Measurements from ENCODE around the gene CCSER2.

CCSER2 gene

DNA sequence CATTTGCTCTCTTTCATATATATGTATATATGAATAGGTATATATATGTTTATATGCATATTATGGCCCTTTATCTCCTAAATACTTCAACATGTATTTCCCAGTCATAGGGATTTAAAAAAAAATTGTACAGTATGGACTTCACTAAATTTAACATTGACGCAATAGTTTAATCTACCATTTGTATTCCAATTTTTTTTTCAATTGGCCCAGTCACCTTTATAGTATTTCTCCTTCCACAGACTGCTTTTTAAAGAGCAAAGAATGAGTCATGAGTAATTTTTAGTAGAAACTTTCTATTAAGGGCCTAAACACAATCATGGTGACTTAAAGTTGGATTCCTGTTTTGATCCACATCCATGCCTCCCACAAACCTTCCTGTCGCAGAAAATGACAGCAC lies 20.5 kb downstream of the CCSER2 start:
- DNase-seq, result no peak

DNA sequence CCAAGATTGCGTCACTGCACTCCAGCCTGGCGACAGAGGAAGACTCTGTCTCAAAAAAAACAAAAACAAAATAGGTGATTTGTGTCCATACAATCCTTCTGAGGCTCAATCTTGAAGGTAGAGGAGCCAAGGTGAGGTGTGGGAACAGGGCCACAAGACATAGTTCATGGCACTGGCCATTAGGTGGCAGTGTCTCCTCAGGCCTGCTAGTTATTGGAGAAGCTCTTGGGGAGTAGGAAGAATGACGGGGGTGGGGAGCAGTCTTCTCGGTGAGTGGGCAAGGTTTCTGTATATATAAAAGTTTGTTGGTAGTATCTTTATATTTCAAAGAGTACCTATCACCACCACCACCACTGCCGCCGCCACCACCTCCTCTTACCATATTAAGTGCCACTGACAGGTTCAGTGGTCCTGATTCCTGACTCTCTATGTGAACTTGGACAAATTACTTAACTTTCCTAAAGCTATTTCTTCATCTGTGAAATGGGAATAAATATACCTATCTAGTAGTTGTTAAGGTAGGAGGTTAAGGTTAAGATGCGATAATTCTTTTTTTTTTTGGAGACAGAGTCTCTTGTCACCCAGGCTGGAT lies 24.0 kb downstream of the CCSER2 start:
- DNase-seq, result peak; percentile 60 to 76 (median 70)

DNA sequence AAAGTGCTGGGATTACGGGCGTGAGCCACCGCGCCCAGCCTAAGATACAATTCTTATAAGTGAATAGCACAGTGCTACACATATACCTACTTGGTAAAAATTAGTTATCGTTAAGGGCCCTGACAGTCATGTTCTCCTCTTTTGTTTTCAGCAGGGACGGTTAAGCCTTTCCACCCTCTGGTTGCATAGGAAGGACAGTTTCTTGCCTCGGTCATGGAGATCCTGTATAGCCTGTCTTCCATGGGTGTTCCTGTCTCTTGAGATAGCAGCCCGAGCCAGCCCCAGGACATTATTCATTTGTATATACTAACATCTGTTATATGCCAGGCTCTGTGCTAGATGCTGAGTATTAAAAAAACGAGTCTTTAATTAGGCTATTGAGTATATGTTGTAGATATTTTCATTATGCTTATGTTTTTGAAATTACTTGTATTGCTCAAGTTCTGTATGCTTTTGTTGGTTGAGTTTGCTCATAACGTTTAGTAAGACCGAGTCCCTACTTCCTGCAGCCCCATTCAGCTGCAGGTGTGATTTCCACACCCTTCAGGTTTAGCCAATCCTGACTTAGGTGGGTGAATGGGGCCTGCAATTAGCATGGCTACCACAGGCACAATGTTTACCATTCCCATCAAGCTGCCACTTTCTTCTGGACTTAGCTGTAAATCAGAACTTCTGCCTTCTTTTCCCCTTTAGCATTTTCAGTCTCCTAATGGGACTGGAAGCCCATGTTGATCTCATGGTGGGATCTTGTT lies 24.8 kb downstream of the CCSER2 start:
- no peak for DNase-seq

DNA sequence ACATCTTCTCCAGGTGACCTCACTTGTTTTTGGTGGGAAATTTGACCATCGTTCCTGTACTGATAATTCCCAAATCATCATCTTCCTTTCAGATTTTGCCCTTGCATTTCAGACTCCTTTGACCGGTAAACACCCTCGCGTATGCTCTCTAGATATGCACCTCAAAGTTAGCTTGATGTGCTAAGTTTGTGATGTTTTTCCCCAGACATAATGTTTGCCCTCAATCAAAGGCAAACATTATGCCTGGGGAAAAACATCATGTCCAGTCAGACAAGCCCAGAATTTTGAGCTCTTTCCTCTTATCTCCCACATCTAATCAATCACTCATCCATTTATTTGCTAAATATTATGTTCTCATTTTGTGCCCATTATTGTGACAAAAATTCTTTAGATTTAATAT lies 26.2 kb downstream of the CCSER2 start:
- no peak for DNase-seq

DNA sequence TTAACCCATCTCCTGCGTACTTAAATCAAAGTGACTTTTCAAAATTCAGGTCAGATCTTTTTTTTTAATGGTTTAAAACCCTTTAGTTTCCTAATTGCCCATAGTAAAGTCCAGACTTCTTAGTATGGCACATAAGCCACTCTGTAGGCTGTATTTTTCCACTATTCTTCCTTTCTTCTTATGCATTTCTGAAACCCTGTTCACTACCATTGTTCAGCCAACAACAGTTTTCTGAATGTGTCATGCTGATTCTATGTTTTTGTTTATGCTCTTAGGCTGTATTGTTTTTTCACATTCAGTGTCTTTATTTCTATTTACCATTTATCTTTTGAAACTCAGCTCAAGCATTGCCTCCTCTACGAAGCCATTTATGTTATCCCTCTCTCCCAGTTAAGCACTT lies 26.7 kb downstream of the CCSER2 start:
- DNase-seq, result no peak

DNA sequence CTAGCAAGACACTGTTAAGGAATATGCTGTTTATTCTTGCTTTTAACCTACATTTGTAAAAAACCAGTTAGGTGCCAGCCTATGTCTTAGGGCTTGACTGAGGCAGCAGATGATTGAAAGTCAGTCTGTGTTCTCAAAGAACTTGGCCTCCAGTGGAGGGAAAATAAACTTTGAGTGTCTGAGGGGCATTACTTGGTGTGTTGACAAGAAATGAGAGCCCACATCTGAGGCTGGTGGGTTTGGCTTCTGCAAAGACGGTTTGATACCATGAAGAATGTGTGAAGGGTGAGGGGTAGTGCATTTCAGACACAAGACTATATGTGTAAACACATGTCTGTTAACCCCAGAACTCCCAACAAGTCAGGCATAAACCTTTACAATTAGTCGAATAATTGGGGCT lies 28.5 kb downstream of the CCSER2 start:
- DNase-seq, result no peak

DNA sequence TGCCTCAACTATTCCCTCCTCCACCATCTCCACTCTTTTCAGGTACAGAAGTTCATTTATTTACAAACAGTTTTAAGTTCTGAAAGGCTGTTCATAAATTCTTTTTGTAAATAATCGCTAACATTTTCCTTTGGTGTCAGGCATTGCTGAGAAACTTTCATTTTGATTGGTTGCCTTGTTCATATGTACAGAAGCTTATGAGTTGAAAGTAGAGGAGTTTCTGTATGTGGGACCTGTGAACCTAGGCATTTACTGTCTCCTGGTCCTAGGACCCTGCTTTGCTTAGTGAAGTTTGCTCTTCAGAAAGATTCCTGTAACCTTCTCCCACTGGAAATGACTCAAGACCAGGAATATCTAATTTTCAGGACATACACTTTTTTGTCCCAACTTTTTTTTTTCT lies 30.4 kb downstream of the CCSER2 start:
- no peak for DNase-seq

DNA sequence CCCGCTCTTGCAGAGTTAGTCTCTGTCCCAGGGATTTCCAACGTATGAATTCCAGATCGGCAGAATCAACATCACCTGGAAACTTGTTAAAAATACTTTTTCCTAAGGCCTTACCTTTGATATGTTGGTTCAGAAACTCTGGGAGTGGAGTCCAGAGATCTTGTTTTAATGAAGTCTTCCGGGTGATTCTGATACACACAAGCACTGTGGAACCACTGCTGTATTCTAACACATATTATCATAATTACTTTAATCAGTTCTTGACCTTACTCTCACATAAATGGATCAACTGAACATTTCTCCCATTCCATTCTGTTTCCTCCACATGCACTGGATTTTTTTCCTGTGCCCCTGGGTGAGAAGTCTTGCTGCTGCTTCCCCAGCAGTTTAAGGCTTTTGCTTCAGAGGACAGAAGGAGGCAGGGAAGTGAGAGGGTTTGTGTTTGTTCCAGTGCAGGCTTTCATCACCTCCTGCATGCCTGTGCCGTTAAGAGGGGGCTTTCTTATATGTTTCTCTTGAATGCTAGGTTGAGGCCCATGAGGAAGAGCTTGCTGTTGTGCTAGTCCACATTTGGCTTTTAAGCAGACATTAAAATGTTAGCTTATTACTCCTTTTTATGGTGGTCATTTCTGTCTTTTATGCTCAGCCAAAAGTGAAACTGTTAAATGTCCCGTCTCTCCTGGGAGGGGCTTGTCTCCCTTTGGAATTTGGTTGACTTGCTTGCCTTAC lies 32.4 kb downstream of the CCSER2 start:
- no peak for DNase-seq

DNA sequence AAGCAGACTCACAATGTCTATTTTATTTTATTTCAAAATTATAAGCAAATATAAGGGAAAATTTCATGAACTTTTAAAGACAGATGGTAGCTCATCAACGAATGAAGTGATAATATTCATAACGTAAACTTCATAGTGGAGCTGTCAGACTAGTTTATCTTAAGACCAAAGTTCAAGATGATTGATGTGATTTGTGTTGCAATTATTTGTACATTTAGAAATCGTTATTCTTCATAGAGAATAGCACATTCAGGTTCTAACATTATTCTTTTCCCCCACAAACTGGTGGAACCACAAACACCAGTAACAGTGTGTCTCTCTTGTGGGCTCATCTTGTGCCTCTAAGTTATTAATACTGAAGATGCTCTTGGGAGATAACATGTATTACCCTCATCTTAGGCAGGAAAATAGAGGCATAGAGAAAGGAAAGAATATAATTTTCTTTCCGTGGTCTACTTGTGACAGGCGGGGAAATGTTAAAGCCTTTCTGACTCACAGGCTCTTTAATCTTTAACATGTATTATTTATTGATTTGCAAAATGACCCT lies 37.0 kb downstream of the CCSER2 start:
- DNase-seq, result no peak

DNA sequence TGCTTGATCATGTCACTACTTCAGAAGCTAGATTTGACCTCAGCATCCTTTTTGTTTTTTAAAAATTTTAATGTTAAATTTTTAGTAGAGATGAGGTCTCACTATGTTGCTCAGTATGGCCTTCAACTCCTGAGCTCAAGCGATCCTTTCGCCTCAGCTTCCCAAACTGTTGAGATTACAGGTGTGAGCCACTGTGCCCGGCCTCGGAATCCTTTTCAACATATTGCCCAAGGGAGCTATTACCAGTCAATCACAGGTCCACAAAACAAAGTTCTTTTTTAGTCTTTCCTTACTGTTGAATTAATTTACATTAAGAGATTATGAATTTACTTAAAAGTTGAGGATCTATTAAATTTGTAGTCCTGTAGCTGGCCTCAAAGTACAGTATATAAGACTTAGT lies 37.7 kb downstream of the CCSER2 start:
- DNase-seq, result no peak

DNA sequence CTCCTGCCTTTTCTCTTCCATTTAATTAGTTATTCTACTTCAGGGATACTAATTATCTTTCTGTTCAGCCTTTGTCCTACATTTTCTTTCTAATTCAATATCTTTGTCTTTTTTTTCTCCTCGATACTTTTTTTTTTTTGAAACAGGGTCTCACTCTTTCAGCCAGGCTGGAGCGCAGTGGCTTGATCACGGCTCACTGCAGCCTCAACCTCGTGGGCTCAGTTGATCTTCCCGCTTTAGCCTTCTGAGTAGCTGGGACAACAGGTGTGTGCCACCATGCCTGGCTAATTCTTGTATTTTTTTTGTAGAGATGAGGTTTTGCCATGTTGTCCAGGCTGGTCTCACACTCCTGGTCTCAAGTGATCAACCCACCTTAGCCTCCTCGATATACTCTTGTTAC lies 38.9 kb downstream of the CCSER2 start:
- no peak for DNase-seq

DNA sequence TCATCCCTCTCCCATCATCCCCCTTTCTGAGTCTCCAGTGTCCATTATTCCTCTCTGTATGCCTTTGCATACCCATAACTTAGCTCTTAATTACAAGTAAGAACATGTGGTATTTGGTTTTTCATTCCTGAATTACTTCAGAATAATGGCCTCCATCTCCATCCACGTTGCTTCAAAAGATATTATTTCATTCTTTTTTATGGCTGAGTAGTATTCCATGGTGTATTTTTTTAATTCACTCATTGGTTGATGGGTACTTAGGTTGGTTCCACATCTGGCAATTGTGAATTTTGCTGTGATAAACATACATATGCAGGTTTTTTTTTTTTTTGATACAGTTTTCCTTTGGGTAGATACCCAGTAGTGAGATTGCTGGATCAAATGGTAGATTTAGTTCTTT lies 40.4 kb downstream of the CCSER2 start:
- no peak for DNase-seq

DNA sequence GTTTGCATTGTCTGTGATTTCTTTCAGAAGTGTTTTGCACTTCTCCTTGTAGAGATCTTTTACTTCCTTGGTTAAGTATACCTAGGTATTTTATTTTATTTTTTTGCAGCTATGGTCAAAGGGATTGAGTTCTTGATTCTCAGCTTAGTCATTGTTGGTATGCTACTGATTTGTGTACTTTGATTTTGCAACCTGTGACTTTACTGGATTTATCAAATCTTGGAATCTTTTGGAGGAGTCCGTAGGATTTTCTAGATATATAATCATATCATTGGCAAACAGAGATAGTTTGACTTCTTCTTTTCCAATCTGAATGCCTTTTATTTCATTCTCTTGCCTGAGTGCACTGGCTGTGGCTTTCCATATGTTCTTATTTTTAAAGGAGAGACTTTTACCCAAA lies 41.9 kb downstream of the CCSER2 start:
- DNase-seq, result no peak

DNA sequence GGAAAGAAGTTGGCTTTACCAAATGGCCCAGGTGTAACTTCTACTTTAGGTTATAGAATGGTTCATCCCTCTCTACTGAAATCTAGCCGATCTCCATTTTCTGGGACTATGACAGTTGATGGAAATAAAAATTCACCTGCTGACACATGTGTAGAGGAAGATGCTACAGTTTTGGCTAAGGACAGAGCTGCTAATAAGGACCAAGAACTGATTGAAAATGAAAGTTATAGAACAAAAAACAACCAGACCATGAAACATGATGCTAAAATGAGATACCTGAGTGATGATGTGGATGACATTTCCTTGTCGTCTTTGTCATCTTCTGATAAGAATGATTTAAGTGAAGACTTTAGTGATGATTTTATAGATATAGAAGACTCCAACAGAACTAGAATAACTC lies 43.6 kb downstream of the CCSER2 start:
- no peak for DNase-seq

DNA sequence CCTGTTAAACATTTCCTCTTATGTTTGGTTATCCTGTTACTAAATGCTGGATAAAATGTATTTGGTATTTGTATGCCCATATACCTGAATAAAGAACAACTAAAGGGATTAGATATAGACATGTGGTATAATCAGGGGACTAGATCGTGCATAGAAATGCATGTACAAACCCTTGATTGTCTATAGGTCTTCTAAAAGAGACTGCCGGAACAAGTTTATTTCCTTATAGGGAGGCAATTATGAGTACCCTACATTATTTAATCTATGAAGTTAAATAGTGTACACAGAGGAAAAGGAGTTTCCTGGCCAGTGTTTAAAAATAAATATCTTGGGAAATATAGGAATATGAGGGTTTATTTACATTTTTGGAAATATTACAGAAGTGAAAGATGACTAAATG lies 44.6 kb downstream of the CCSER2 start:
- DNase-seq, result no peak

DNA sequence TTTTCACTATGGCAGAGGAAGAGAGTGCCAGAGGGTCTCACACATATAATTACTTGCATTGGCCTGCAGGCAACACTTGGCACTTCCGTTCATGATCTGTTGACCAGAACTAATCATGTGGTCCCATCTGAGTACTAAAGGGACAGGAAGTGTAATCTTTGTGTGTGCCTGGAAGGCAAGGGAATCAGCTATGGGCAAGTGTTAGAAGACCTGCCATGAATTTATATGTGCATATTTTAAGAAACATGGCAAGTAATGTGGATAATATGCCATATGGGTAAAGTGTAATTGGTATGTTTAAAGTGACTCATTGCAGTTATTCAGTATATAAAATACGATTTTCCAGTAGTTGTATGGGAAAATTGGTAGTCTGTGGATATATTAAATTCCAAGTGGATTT lies 46.1 kb downstream of the CCSER2 start:
- no peak for DNase-seq

DNA sequence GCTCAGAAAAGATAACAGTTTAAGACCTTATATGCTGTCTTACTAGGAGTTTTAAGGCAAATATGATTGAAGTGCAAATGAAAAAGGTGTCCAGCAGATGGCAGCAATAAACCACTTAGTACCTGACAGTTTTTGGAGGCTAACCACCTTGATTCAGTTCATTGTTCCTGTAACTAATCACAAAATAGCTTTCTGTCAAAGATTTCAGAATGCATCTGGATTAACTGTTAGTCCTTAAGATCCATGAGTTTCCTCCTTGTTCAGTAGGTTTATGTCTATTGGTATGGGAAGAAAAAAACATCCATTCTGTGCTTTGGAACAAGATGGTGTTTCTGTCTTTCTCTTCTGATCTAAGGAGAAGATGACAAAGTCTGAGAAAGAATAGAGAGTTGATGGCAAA lies 46.6 kb downstream of the CCSER2 start:
- DNase-seq, result peak; percentile 44 to 68 (median 60)

DNA sequence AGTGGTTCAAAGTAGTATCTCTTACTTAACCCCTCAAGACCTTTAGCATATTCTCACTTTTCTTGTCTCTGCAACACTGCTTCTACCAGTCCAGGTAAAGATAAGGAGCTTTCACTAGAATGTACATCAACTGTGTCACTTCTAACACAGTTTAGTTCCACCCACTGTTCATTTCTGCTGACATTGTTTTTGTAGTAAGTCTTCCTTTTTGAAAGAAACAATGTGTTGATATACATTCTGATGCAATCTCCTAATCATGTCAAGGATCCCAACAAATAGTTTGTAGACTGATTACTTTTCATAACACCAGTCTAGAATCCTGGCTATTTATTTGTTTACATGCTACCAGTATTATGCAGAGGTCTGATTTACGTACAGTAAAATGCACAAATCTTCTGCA lies 47.5 kb downstream of the CCSER2 start:
- no peak for DNase-seq

DNA sequence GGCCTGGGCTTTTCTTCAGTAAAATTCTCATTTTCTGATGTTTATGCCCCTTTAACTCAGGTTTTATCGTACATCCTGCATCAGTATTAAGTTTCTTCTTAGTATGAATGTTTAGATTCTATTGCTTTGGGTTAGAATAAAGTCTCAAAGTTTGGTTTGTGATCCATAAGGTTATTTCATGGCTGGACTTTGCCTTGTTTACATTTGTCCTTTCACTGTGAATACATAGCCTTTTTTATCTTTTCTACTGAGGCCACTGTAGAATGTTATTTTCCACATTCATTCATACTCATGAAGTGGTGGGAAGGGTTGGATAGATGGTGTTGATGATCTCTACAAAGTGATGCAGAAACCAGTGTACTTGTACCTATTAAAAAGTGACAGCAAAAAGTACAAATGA lies 59.8 kb downstream of the CCSER2 start:
- DNase-seq, result no peak

DNA sequence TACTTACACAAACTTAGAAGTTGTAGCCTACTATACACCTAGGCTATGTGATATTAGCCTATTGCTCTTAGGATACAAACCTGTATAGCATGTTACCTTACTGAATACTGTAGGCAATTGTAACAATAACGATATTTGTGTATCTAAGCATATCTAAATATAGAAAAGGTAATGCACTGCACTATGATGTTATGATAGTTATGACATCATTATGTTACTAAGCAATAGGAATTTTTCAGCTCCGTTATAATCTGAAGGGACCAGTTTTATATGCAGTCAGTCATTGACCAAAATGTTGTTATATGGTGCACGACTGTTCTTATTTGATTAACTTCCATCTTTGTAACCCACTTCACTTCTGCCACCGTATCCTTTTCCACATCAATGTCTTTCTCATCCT lies 62.0 kb downstream of the CCSER2 start:
- no peak for DNase-seq

DNA sequence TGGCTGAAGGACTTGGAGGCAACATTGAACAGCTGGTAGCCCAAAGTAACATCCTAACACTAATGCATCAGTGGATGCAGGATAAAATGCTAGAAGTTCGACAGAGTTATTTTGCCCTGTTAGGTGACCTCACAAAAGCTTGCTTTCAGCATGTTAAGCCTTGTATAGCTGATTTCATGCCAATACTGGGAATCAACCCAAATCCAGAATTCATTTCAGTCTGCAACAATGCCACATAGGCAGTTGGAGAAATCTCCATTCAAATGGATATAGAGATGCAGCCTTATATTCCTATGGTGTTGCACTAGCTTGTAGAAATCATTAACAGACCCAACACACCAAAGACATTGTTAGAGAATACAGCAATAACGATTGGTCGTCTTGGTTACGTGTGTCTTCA lies 62.9 kb downstream of the CCSER2 start:
- no peak for DNase-seq

DNA sequence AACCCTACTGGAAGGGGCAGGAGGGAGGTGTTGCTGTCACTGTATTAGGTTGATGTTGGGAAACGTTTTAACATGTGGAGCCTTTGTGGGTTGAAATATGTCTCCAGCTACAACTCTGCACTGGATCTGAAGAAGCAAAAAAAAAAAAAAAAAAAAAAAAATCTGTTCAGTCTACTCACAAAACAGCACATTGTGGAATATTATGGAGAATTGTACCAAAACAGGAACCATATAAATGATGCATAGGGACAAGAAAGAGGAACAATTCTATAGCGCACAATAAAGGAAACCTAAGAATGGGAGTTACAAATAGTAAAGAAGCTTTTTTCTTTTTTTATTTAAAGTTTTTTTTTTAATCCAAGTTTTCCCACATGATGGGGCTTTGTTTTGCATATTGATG lies 63.8 kb downstream of the CCSER2 start:
- peak in 2 of 4 experiments; percentile 60 to 68 for DNase-seq

DNA sequence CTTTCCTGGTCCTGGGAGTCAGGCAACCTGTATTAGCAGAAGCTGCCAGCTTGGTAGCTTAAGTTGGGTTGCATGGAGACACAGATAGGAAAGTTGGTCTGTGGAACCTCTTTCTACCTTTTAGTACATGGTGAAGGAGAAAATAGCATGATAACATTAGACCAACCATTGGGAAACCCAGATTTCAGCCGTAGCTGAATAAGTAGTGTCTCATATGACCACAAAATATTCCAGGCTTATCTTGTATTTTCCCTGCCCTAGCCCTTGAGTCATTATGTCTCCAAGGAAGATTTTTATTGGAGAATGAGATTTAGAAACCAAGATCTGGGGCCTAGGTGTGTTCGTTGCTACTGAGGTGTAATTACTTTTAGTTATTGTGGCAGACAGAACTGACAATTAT lies 67.2 kb downstream of the CCSER2 start:
- no peak for DNase-seq

DNA sequence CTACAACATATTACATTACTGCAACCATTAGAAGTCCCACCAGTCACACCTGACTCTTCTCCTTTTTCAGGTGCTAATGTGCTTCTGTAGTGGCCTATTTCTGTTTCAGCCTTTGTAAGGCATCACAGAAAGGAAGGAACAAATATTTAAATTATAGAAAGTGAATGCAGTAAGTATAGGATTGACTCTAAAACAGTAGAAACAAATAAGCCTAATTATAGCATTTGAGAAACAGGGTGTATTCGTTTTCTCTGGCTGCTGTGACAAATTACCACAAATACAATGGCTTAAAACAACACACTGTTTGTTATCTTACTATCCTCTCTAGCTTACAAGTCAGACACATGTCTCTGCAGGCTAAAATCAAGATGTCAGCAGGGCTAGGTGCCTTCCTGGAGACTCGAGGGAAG lies 69.4 kb downstream of the CCSER2 start:
- no peak for DNase-seq

Data from suppressor macrophage (primary cell).